Peyer's patch (tissue), 4 donors: Measurements from ENCODE around the gene LRRC63.

Experiments used
- POLR2A ChIP-seq, 2 donors: fragments of 450-650 bp; IDR thresholded peaks; one replicate each; pipeline ENCODE4 v1.5.1; 2017; ENCODE audit warnings: antibody characterized with exemption in 2 of 2, mild to moderate bottlenecking in 2 of 2, moderate library complexity in 2 of 2
- TF ChIP-seq, protein P1 (sequence below), 6 experiments: fragments of 450-650 bp in 4 of 6; fragments of 200-600 bp in 2 of 6; sonication (generic) in 1 of 6; IDR thresholded peaks; one replicate each; pipeline ENCODE4 v1.5.1; 2017 to 2019; ENCODE audit warnings: antibody characterized with exemption in 6 of 6, mild to moderate bottlenecking in 3 of 6, moderate library complexity in 1 of 6

- TF ChIP-seq, protein P1, sequence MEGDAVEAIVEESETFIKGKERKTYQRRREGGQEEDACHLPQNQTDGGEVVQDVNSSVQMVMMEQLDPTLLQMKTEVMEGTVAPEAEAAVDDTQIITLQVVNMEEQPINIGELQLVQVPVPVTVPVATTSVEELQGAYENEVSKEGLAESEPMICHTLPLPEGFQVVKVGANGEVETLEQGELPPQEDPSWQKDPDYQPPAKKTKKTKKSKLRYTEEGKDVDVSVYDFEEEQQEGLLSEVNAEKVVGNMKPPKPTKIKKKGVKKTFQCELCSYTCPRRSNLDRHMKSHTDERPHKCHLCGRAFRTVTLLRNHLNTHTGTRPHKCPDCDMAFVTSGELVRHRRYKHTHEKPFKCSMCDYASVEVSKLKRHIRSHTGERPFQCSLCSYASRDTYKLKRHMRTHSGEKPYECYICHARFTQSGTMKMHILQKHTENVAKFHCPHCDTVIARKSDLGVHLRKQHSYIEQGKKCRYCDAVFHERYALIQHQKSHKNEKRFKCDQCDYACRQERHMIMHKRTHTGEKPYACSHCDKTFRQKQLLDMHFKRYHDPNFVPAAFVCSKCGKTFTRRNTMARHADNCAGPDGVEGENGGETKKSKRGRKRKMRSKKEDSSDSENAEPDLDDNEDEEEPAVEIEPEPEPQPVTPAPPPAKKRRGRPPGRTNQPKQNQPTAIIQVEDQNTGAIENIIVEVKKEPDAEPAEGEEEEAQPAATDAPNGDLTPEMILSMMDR (IDR thresholded peaks at IDR 0.05), result no peak
- no peak for TF ChIP-seq POLR2A (IDR thresholded peaks at IDR 0.05)
Observed at GRCh38 chr13:46311217-46311616, 99.5 kb downstream of the LRRC63 start.
